Endothelial cell of umbilical vein (primary cell): ENCODE results near the gene NFIA. TPM values are rescaled to one million over a fixed set of nuclear protein-coding genes. Genes with fewer than 3 reads are reported as not detected.

Source experiments
- BruUV-seq: library from RNA; stranded (reverse); fragments of 400-500 nt; replicated peaks from 2 replicates; lab custom pipeline; 2021; lab: Mats Ljungman, UMichigan
- CTCF ChIA-PET: fragments of 300-600, 350-600 bp; sonication (Branson Sonifier 250); formaldehyde crosslinking; loops from one replicate; lab custom pipeline; 2021; ENCODE audit warnings: antibody characterized with exemption, inconsistent platforms; lab: Charles Lee
- POLR2A ChIA-PET: fragments of 300-600, 350-600 bp; sonication (Branson Sonifier 250); formaldehyde crosslinking; loops from one replicate; lab custom pipeline; 2021; ENCODE audit warnings: antibody characterized with exemption, inconsistent platforms; lab: Charles Lee
- DNase-seq: peaks from one replicate; pipeline ENCODE4 v3.0.0-alpha.2; 2011; ENCODE audit warnings: low read depth, low spot score
- FAIRE-seq: peaks from 2 replicates; lab custom pipeline; 2011; peaks lifted over from hg19 to GRCh38; lab: Jason Lieb, UNC
- H2AFZ ChIP-seq: 2 replicates; pipeline ENCODE4 v1.6.0; 2012; ENCODE audit warnings: low read depth, low read length, control low read depth, inconsistent platforms
- H3K27ac ChIP-seq: 2 replicates; pipeline ENCODE4 v1.5.1; 2011; ENCODE audit warnings: low read depth, mild to moderate bottlenecking, control low read depth, low read length, moderate library complexity; ENCODE audit not compliant: insufficient read depth
- H3K27me3 ChIP-seq, 2 experiments: 2 replicates each; pipeline versions ENCODE4 v1.6.0 to v1.6.1; 2011; ENCODE audit warnings: low read length in 2 of 2, mixed read lengths in 1 of 2; ENCODE audit not compliant: control insufficient read depth in 2 of 2, insufficient read depth in 2 of 2
- H3K36me3 ChIP-seq, 2 experiments: 2 replicates in 1 of 2; 3 replicates in 1 of 2; pipeline ENCODE4 v1.5.1; 2011; ENCODE audit warnings: low read length in 2 of 2, mild to moderate bottlenecking in 1 of 2, moderate library complexity in 1 of 2; ENCODE audit not compliant: control insufficient read depth in 2 of 2, insufficient read depth in 2 of 2; ENCODE audit errors: extremely low read depth in 1 of 2
- H3K4me1 ChIP-seq: 3 replicates; pipeline ENCODE4 v1.5.1; 2011; ENCODE audit warnings: mild to moderate bottlenecking, low read length; ENCODE audit not compliant: control insufficient read depth, insufficient read depth; ENCODE audit errors: extremely low read depth
- H3K4me2 ChIP-seq: 2 replicates; pipeline ENCODE4 v1.6.1; 2011; ENCODE audit warnings: low read length, control low read depth, mixed read lengths; ENCODE audit not compliant: insufficient read depth
- H3K4me3 ChIP-seq, 3 experiments: fragments of 200-600 bp in 1 of 3; sonication (generic), shearing (Covaris generic) in 1 of 3; replicated peaks in 1 of 3; 2 replicates each; pipeline ENCODE4 v1.5.1; 2011 to 2016; ENCODE audit warnings: control low read depth in 3 of 3, low read length in 3 of 3, mild to moderate bottlenecking in 2 of 3, inconsistent platforms in 1 of 3, low read depth in 1 of 3, moderate library complexity in 1 of 3; ENCODE audit not compliant: insufficient read depth in 1 of 3
- H3K79me2 ChIP-seq: 2 replicates; pipeline ENCODE4 v1.6.0; 2012; ENCODE audit warnings: low read length, inconsistent platforms; ENCODE audit not compliant: control insufficient read depth, insufficient read depth
- H3K9ac ChIP-seq: replicated peaks from 2 replicates; pipeline ENCODE3; 2011; ENCODE audit warnings: low read length, control low read depth; ENCODE audit not compliant: insufficient read depth; ENCODE audit errors: extremely low read depth
- H3K9me1 ChIP-seq: replicated peaks from 3 replicates; pipeline ENCODE4 v1.6.0; 2011; ENCODE audit warnings: mild to moderate bottlenecking, low read length; ENCODE audit not compliant: control insufficient read depth, insufficient read depth; ENCODE audit errors: extremely low read depth
- H3K9me3 ChIP-seq: replicated peaks from 2 replicates; pipeline ENCODE4 v1.5.1; 2012; ENCODE audit warnings: low read length, inconsistent platforms; ENCODE audit not compliant: control insufficient read depth, insufficient read depth
- H4K20me1 ChIP-seq: replicated peaks from 2 replicates; pipeline ENCODE3; 2011; ENCODE audit warnings: mild to moderate bottlenecking, low read length; ENCODE audit not compliant: control insufficient read depth, insufficient read depth; ENCODE audit errors: extremely low read depth
- CTCF ChIP-seq, 2 donors: IDR thresholded peaks; 1 replicate in 1 of 2; 2 replicates in 1 of 2; pipeline ENCODE4 v1.5.1; 2011; ENCODE audit warnings: low read length in 2 of 2, mild to moderate bottlenecking in 2 of 2, moderate library complexity in 2 of 2, control low read depth in 1 of 2, inconsistent platforms in 1 of 2, low read depth in 1 of 2; ENCODE audit not compliant: insufficient read depth in 1 of 2; ENCODE audit errors: extremely low read depth in 1 of 2
- EZH2 ChIP-seq: IDR thresholded peaks from 2 replicates; pipeline ENCODE4 v1.6.1; 2012; ENCODE audit warnings: borderline replicate concordance, low read depth, mild to moderate bottlenecking, moderate library complexity, low read length, inconsistent platforms; ENCODE audit not compliant: severe bottlenecking
- FOS ChIP-seq: IDR thresholded peaks from 2 replicates; pipeline ENCODE4 v1.6.1; 2011; ENCODE audit warnings: mild to moderate bottlenecking, low read length, moderate library complexity, borderline replicate concordance; ENCODE audit not compliant: insufficient read depth
- GATA2 ChIP-seq: IDR thresholded peaks from 2 replicates; pipeline ENCODE4 v1.7.0; 2011; ENCODE audit warnings: low read depth, mild to moderate bottlenecking, moderate library complexity, mixed read lengths, low read length; ENCODE audit not compliant: insufficient read length, insufficient read depth
- JUN ChIP-seq: IDR thresholded peaks from 2 replicates; pipeline ENCODE4 v1.6.1; 2011; ENCODE audit warnings: borderline replicate concordance, low read depth; ENCODE audit not compliant: insufficient read length, insufficient read depth
- MYC ChIP-seq: IDR thresholded peaks from one replicate; pipeline ENCODE4 v1.6.1; 2011; ENCODE audit warnings: mild to moderate bottlenecking, low read depth, low read length
- POLR2A ChIP-seq: IDR thresholded peaks from 2 replicates; pipeline ENCODE4 v1.6.1; 2012; ENCODE audit warnings: low read depth, mild to moderate bottlenecking, control low read depth, low read length
- POLR2AphosphoS5 ChIP-seq: IDR thresholded peaks from 2 replicates; pipeline ENCODE4 v1.6.1; 2012; ENCODE audit warnings: low read depth, mild to moderate bottlenecking, control low read depth, low read length, moderate library complexity; ENCODE audit not compliant: insufficient read depth
- dilution Hi-C: fragments of 300-500 bp; cut with MboI; formaldehyde crosslinking; loops from one replicate; pipeline ENCODE4 v1.15.0; 2019; ENCODE audit warnings: low sequenced_read_pairs; ENCODE audit not compliant: extremely low pct_ligation_motif_present
- intact Hi-C: fragments of 100-400 bp; cut with micrococcal nuclease; formaldehyde crosslinking; loops from one replicate; pipeline ENCODE4 v1.10.0; 2022
- polyA plus RNA-seq, 4 experiments: library from polyadenylated mRNA; depleted of rRNA in 3 of 4; stranded (reverse) in 3 of 4; unstranded in 1 of 4; fragments of >200 nt; gene quantifications; 2 replicates each; pipeline versions ENCODE4 v1.2.1 to v1.2.3, GENCODE V29; 2011 to 2012; ENCODE audit warnings: missing spikeins in 1 of 4
- total RNA-seq: library from RNA; stranded (reverse); gene quantifications from 2 replicates; pipeline ENCODE4 v1.2.3, GENCODE V29; 2021
- TF ChIP-seq, protein P1 (sequence below): IDR thresholded peaks from 2 replicates; pipeline ENCODE4 v1.6.1; 2011; ENCODE audit not compliant: insufficient read depth, insufficient read length

Gene NFIA
- total and polyA plus RNA-seq, 2 donors (not counting 3 experiments of a cell fraction or from before 2014, with no cell fraction given): 25.5 to 47.0 TPM

DNA sequence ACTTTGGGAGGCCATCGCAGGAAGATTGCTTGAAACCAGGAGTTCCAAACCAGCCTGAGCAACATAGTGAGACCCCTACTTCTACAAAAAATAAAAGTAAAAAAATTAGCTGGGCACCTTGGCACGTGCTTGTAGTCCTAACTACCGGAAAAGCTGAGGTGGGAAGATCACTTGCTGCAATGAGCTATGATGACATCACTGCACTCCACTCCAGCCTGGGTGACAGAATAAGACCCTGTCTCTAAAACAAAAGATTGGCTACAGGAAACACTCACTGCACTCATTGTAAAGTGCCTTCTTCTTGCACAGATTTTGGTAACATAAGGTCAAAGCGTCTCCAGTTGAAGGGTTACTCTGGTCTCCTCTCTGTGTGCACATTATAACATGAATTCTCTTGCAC is 336.8 kb downstream of the NFIA start:
- H3K27me3 ChIP-seq: no peaks in the 10 kb centered on the region
- H2AFZ ChIP-seq: no peak overlapping the region
- H3K9me3 ChIP-seq: no peaks in the 10 kb centered on the region
- DNase-seq: no peak
- intact Hi-C loops (loop anchor here (1.0 kb wide), 1 partner anchor 34 kb away; no protein-coding TSS in a partner anchor), dilution Hi-C loops (no loop called here)
- H3K4me3 ChIP-seq: no peak overlapping the region
- POLR2A ChIA-PET: no interaction called here
- peaks cover 0 to 2% of the 10 kb centered on the region in 2 experiments for H3K36me3 ChIP-seq
- peak overlapping the region; percentile 1 for H3K27ac ChIP-seq
- H3K4me2 ChIP-seq: no peak overlapping the region
- no peaks in the 10 kb centered on the region for H3K79me2 ChIP-seq
- peaks cover 24% of the 10 kb centered on the region for H3K4me1 ChIP-seq
- CTCF ChIA-PET: interaction anchor here (0.9 to 1.5 kb wide), 3 partner anchors 9 to 12 kb away, joined by 3 to 4 read pairs (median 4); no protein-coding TSS in a partner anchor
- no peak for FAIRE-seq
- TF ChIP-seq EZH2 (no peak), JUN (no peak), GATA2 (no peak), POLR2AphosphoS5 (no peak), MYC (no peak), FOS (no peak), POLR2A (no peak), CTCF (IDR thresholded peaks at IDR 0.05; ENCODE audit: extremely low read depth in 1 of 2, insufficient read depth in 1 of 2, low read depth in 1 of 2, low read length in 2 of 2) (no peak)
- TF ChIP-seq, protein P1, sequence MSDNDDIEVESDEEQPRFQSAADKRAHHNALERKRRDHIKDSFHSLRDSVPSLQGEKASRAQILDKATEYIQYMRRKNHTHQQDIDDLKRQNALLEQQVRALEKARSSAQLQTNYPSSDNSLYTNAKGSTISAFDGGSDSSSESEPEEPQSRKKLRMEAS: no peak
- BruUV-seq: no TSS peak
- H3K9me1 ChIP-seq: no peaks in the 10 kb centered on the region
- H3K9ac ChIP-seq: no peak overlapping the region
- no peaks in the 10 kb centered on the region for H4K20me1 ChIP-seq
